Thymus (tissue), 11 donors: ENCODE measurements around the gene UBE2E2. TPM values are rescaled to one million over a fixed set of nuclear protein-coding genes. Genes with fewer than 3 reads are reported as not detected.

Experiments
- DNase-seq, 9 donors: peaks; one replicate each; pipeline ENCODE4 v3.0.0-alpha.2; 2013; ENCODE audit warnings: low spot score in 9 of 9, low read depth in 6 of 9, missing footprints in 1 of 9
- H3K27ac ChIP-seq, 2 donors: one replicate each; pipeline ENCODE4 v1.5.1; 2013; ENCODE audit warnings: control low read depth in 1 of 2, low read depth in 1 of 2, low read length in 1 of 2, mild to moderate bottlenecking in 1 of 2, moderate library complexity in 1 of 2
- H3K27me3 ChIP-seq, 2 donors: one replicate each; pipeline ENCODE4 v1.5.1; 2013; ENCODE audit warnings: low read length in 1 of 2; ENCODE audit not compliant: control insufficient read depth in 2 of 2, insufficient read depth in 1 of 2
- H3K36me3 ChIP-seq, 2 donors: one replicate each; pipeline ENCODE4 v1.5.1; 2013; ENCODE audit warnings: low read length in 1 of 2, mild to moderate bottlenecking in 1 of 2, moderate library complexity in 1 of 2; ENCODE audit not compliant: control insufficient read depth in 2 of 2, insufficient read depth in 2 of 2
- H3K4me1 ChIP-seq, 2 donors: one replicate each; pipeline ENCODE4 v1.5.1; 2013; ENCODE audit warnings: low read length in 2 of 2; ENCODE audit not compliant: control insufficient read depth in 2 of 2, insufficient read depth in 2 of 2
- H3K4me3 ChIP-seq, 2 donors: one replicate each; pipeline ENCODE4 v1.5.1; 2013; ENCODE audit warnings: low read length in 2 of 2, control low read depth in 1 of 2, mild to moderate bottlenecking in 1 of 2
- H3K9me3 ChIP-seq, 2 donors: one replicate each; pipeline ENCODE4 v1.5.1; 2013; ENCODE audit warnings: low read length in 1 of 2, mild to moderate bottlenecking in 1 of 2; ENCODE audit not compliant: control insufficient read depth in 2 of 2, insufficient read depth in 1 of 2
- WGBS: extraction: QIAGEN DNeasy Blood & Tissue Kit; methylation state at CpG from one replicate; pipeline ENCODE4 v1.1.7; 2013; 5-methylcytosine and 5-hydroxymethylcytosine counted together
- polyA plus RNA-seq: library from polyadenylated mRNA; stranded (reverse); fragments of 200-250 nt; gene quantifications from one replicate; pipeline ENCODE4 v1.2.3, GENCODE V29; 2013
- total RNA-seq: library from RNA; stranded (reverse); fragments of 120-200 nt; gene quantifications from one replicate; pipeline ENCODE4 v1.2.4, GENCODE V29; 2013
- donor health status: healthy.

The UBE2E2 gene
- total and polyA plus RNA-seq, 2 donors, result 32.9 to 35.5 TPM

- no peak for DNase-seq
- WGBS, result 96% methylated on average over 3 of the region's 3 CpGs
- Histone ChIP-seq H3K36me3 (no peaks in the 10 kb centered on the region), H3K27me3 (no peaks in the 10 kb centered on the region), H3K4me1 (no peaks in the 10 kb centered on the region), H3K9me3 (no peaks in the 10 kb centered on the region), H3K4me3 (no peak overlapping the region), H3K27ac (no peak overlapping the region)
These were observed 37.2 kb downstream of the UBE2E2 start for GRCh38 chr3:23240171-23240785.

GRCh38 chr3:23241256-23241655 lies 38.1 kb downstream of the UBE2E2 start:
- Histone ChIP-seq H3K27ac (no peak overlapping the region), H3K4me3 (no peak overlapping the region), H3K9me3 (no peaks in the 10 kb centered on the region), H3K36me3 (no peaks in the 10 kb centered on the region), H3K4me1 (no peaks in the 10 kb centered on the region), H3K27me3 (no peaks in the 10 kb centered on the region)
- no peak for DNase-seq
- WGBS, result 96% methylated on average over 5 of the region's 5 CpGs

DNA sequence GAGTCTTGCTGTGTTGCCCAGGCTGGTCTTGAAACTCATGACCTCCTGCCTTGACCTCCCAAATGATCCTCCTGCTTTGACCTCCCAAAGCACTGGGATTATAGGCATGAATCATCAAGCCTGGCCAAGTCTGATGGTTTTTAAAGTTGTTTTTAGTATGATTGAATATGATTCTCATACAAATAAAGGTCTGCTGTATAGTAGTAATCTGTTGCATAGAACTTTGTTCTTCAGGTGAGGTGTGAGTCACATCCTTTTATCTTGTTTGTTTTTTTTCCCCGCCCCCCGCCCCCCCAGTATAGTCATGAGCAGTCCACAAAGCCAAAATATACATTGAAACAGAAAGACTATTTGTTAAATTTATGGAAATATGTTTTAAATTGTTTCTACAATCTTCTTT lies 39.0 kb downstream of the UBE2E2 start:
- Histone ChIP-seq H3K4me3 (no peak overlapping the region), H3K27me3 (no peaks in the 10 kb centered on the region), H3K36me3 (no peaks in the 10 kb centered on the region), H3K27ac (no peak overlapping the region), H3K4me1 (no peaks in the 10 kb centered on the region), H3K9me3 (no peaks in the 10 kb centered on the region)
- 98% methylated on average over 2 of the region's 2 CpGs for WGBS
- DNase-seq, result no peak

- Histone ChIP-seq H3K9me3 (no peaks in the 10 kb centered on the region), H3K36me3 (no peaks in the 10 kb centered on the region), H3K4me3 (no peak overlapping the region), H3K27ac (no peak overlapping the region), H3K27me3 (no peaks in the 10 kb centered on the region), H3K4me1 (no peaks in the 10 kb centered on the region)
- DNase-seq, result no peak
- WGBS, result 93% methylated on average over 2 of the region's 2 CpGs
These were observed 41.4 kb downstream of the UBE2E2 start for GRCh38 chr3:23244324-23245041.

- WGBS, result 94% methylated on average over 3 of the region's 3 CpGs
- peaks cover 0 to 3% of the 10 kb centered on the region in 2 donors for H3K4me1 ChIP-seq
- H3K4me3 ChIP-seq, result no peak overlapping the region
- H3K9me3 ChIP-seq, result no peaks in the 10 kb centered on the region
- no peaks in the 10 kb centered on the region for H3K27me3 ChIP-seq
- no peaks in the 10 kb centered on the region for H3K36me3 ChIP-seq
- no peak overlapping the region for H3K27ac ChIP-seq
- no peak for DNase-seq
These were observed 43.5 kb downstream of the UBE2E2 start for GRCh38 chr3:23246651-23247050.

DNA sequence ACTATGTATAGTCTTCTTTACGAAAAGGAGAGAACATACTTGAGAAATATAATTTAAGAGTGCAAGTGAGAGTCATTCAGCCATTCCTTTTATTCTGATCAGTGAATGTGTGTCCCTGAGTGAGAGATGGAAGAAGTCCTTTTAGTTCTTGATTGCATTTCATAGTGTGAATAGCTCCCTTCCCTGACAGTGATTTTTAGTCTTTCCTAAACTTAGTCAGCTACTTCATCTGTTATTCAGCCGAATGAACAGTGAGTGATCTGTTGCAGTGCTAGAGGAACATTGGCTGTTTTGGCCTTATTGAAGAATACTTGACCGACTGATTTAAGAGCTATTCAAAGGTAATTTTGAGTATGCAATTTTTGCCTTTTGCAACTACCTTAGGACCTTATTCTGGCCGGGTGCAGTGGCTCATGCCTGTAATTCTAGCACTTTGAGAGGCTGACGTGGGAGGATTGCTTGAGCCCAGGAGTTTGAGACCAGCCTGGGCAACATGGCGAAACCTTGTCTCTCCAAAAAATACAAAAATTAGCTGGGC lies 45.5 kb downstream of the UBE2E2 start:
- no peak overlapping the region for H3K27ac ChIP-seq
- no peak overlapping the region for H3K4me3 ChIP-seq
- no peaks in the 10 kb centered on the region for H3K27me3 ChIP-seq
- peaks cover 0 to 3% of the 10 kb centered on the region in 2 donors for H3K4me1 ChIP-seq
- WGBS, result 96% methylated on average over 6 of the region's 6 CpGs
- H3K9me3 ChIP-seq, result no peaks in the 10 kb centered on the region
- no peak for DNase-seq
- H3K36me3 ChIP-seq, result no peaks in the 10 kb centered on the region

GRCh38 chr3:23249961-23250360 lies 46.8 kb downstream of the UBE2E2 start:
- no peaks in the 10 kb centered on the region for H3K36me3 ChIP-seq
- H3K4me1 ChIP-seq, result peaks cover 0 to 3% of the 10 kb centered on the region in 2 donors
- H3K4me3 ChIP-seq, result no peak overlapping the region
- H3K27ac ChIP-seq, result no peak overlapping the region
- 13% methylated on average over 1 of the region's 1 CpG for WGBS
- DNase-seq, result peak in 1 of 9 donors; percentile 25
- no peaks in the 10 kb centered on the region for H3K9me3 ChIP-seq
- H3K27me3 ChIP-seq, result no peaks in the 10 kb centered on the region

DNA sequence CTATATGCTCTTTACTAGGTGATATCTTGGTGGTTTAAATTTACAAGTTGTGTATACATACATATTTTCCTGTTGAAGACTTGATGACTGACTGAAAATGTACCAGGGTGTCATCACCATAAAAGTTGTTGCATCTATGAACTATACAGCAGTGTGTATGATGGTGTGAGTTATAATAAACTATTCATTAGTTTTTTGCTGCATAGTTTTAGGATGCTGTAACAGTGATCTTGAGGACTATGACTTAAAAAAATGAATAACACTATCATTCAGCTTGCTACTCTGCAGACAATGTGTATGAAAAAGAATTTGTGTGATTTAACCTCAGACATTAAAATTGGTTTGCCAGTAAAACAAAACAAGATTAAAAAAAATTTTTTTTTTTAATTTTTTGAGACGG lies 49.0 kb downstream of the UBE2E2 start:
- no peaks in the 10 kb centered on the region for H3K27me3 ChIP-seq
- DNase-seq, result no peak
- no peaks in the 10 kb centered on the region for H3K36me3 ChIP-seq
- H3K27ac ChIP-seq, result no peak overlapping the region
- WGBS, result 95% methylated on average over 1 of the region's 1 CpG
- H3K9me3 ChIP-seq, result no peaks in the 10 kb centered on the region
- no peak overlapping the region for H3K4me3 ChIP-seq
- H3K4me1 ChIP-seq, result peaks cover 0 to 6% of the 10 kb centered on the region in 2 donors

- no peaks in the 10 kb centered on the region for H3K36me3 ChIP-seq
- peaks cover 0 to 6% of the 10 kb centered on the region in 2 donors for H3K4me1 ChIP-seq
- H3K27ac ChIP-seq, result no peak overlapping the region
- no peak for DNase-seq
- H3K4me3 ChIP-seq, result no peak overlapping the region
- no peaks in the 10 kb centered on the region for H3K27me3 ChIP-seq
- H3K9me3 ChIP-seq, result no peaks in the 10 kb centered on the region
These were observed 50.1 kb downstream of the UBE2E2 start for GRCh38 chr3:23253214-23253613.
